ENCODE measurements around the gene ITGB3BP.

ITGB3BP gene

GRCh38 chr1:63414691-63415365, 108.2 kb downstream of the ITGB3BP start:
- DNase-seq, result peak; percentile 18

- no peak for DNase-seq
Measured at GRCh38 chr1:63413394-63413793, 109.6 kb downstream of the ITGB3BP start.

- peak; percentile 60 for DNase-seq
Measured at GRCh38 chr1:63411066-63411465, 112.0 kb downstream of the ITGB3BP start.

DNA sequence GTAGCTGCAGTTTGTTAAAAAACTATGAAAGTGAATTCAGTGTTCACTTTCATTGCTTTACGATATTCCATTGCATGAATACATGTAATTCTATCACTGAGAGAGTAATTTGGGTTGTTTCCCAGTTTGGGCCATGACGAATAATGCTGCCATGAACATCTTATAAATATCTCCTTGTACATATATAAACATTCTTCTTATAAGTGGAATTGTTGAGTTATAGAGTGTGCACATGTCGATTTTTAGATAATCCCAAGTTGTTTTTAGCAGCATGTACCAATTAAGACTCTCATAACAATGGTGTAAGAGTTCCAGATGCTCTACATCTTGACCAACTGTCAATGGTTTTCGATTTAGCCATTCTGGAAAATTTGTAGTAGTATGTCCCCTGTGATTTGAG, 114.7 kb downstream of the ITGB3BP start:
- DNase-seq, result peak; percentile 52

DNA sequence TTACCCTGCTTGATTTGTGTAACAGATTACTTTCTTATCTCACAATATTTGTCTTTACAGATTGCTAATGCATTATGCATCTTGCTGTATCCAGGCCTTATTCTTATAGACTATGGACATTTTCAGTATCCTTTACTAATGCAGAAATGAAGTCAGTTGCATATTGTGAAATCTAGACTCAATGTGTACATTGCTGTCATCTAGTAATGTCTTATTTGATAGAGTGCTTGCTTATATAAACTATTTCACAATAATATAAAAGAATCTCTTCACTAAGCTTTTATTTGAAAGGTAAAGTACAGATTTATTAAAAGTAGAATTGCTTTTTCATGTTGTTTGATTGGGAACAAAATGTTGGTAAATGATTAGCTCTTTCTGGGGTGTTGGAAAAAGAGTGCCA, 116.0 kb downstream of the ITGB3BP start:
- DNase-seq, result no peak

DNA sequence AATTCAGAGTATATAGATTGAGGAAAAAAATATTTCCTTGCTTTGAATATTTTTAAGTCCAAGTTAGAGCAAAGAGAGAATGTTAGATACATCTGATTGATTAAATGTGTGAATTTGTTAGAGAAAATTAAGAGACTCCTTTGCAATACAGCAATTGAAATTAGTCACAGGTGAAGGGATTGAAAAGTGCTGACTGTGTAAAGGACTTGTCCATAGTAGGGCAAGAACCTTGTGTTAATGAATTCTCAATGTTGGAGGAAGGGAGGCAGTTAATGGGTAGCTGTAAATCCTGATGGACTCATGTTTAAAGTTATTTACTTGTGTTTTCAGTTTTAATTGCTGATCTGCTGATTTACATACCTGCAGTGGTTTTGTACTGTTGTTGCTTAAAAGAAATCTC, 117.0 kb downstream of the ITGB3BP start:
- DNase-seq, result no peak

DNA sequence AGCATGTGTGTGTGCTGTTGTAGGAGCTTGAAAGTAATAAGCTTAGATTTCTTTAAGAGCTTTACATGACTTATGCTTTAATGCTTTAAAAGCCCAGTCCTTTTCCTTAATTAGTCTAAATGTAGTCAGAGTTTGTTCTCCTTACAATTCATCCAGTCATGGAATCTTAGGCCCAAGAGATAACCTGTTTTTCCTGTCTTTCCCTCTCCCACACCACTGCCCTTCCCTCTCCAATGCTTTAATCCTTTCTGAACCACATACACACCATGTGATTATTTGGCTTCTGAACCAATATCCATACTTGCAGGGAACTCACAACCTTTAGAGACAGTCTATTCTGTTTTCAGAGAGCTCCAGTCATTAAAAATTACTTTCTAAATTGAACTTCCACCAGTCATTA, 118.0 kb downstream of the ITGB3BP start:
- no peak for DNase-seq

DNA sequence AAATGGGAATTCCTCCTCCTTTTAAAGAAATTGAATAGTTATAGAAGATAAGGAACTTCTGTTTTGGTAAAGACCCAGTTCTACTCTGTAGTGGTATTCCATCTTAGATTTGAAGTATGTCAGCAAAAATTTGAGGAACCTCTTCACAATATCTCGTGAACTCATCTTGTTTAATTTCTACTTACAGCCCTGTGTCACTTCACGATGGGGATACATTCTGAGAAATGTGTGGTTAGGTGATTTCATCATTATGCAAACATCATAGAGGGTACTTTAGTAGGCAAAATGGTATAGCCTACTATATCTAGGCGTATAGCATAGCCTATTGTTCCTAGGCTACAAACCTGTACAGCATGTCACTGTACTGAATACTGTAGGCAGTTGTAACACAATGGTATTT, 119.6 kb downstream of the ITGB3BP start:
- no peak for DNase-seq

GRCh38 chr1:63401945-63402344, 121.1 kb downstream of the ITGB3BP start:
- DNase-seq, result no peak

Data from eye (tissue), 1 donor.